B cell (primary cell): ENCODE results near the gene MAPK9. TPM values are rescaled to one million over a fixed set of nuclear protein-coding genes. Genes with fewer than 3 reads are reported as not detected.

Experiments used
- ATAC-seq: fragments of 200-7000 bp; cut with Tn5 transposase; one replicate; pipeline ENCODE4 v1.10.0; 2021; ENCODE audit warnings: low read depth, mild to moderate bottlenecking, moderate number of reproducible peaks, moderate library complexity
- CTCF ChIA-PET: fragments of 350-600 bp; sonication (Branson Sonifier 250); formaldehyde crosslinking; loops from one replicate; lab custom pipeline; 2021; ENCODE audit warnings: antibody characterized with exemption, inconsistent platforms; lab: Charles Lee
- POLR2A ChIA-PET: fragments of 350-600 bp; sonication (Branson Sonifier 250); formaldehyde crosslinking; loops from one replicate; lab custom pipeline; 2021; ENCODE audit warnings: antibody characterized with exemption; lab: Charles Lee
- DNase-seq: peaks from one replicate; pipeline ENCODE4 v3.0.0; 2013
- H2AFZ ChIP-seq: 2 replicates; pipeline ENCODE4 v1.6.1; 2012; ENCODE audit warnings: mild to moderate bottlenecking, low read depth, low read length; ENCODE audit not compliant: insufficient read depth, poor library complexity, severe bottlenecking
- H3K27ac ChIP-seq, 2 donors: 1 replicate in 1 of 2; 2 replicates in 1 of 2; pipeline ENCODE4 v1.5.1; 2012 to 2013; ENCODE audit warnings: low read length in 2 of 2, mild to moderate bottlenecking in 2 of 2, moderate library complexity in 1 of 2
- H3K27me3 ChIP-seq, 4 experiments: fragments of 200-600 bp in 1 of 4; sonication (generic) in 1 of 4; replicated peaks in 1 of 4; 1 replicate in 2 of 4; 2 replicates in 2 of 4; pipeline versions ENCODE4 v1.6.1 to v1.7.0; 2013 to 2016; ENCODE audit warnings: low read length in 3 of 4, mild to moderate bottlenecking in 2 of 4, mixed read lengths in 1 of 4, moderate library complexity in 1 of 4; ENCODE audit not compliant: insufficient read depth in 4 of 4, control insufficient read depth in 3 of 4; ENCODE audit errors: control extremely low read depth in 1 of 4
- H3K36me3 ChIP-seq, 2 experiments: replicated peaks in 1 of 2; 1 replicate in 1 of 2; 2 replicates in 1 of 2; pipeline versions ENCODE4 v1.6.1 to v1.7.1; 2013; ENCODE audit warnings: low read length in 1 of 2; ENCODE audit not compliant: insufficient read depth in 2 of 2, control insufficient read depth in 1 of 2; ENCODE audit errors: control extremely low read depth in 1 of 2, extremely low read depth in 1 of 2
- H3K4me1 ChIP-seq, 2 donors: fragments of 200-600 bp in 1 of 2; sonication (generic) in 1 of 2; 1 replicate in 1 of 2; 2 replicates in 1 of 2; pipeline versions ENCODE4 v1.5.1 to v1.6.1; 2013 to 2017; ENCODE audit warnings: low read length in 2 of 2; ENCODE audit not compliant: control insufficient read depth in 2 of 2, insufficient read depth in 2 of 2
- H3K4me2 ChIP-seq: replicated peaks from 2 replicates; pipeline ENCODE3; 2012; ENCODE audit warnings: mild to moderate bottlenecking, low read depth, low read length; ENCODE audit not compliant: poor library complexity, severe bottlenecking
- H3K4me3 ChIP-seq, 5 experiments: fragments of 200-600 bp in 1 of 5; sonication (generic) in 1 of 5; 1 replicate in 3 of 5; 2 replicates in 2 of 5; pipeline versions ENCODE4 v1.5.1 to v1.7.0; 2011 to 2016; ENCODE audit warnings: low read length in 4 of 5, mild to moderate bottlenecking in 4 of 5, low read depth in 2 of 5, control low read depth in 1 of 5, moderate library complexity in 1 of 5; ENCODE audit not compliant: insufficient read depth in 1 of 5; ENCODE audit errors: control extremely low read depth in 1 of 5, extremely low read depth in 1 of 5
- H3K79me2 ChIP-seq: fragments of 200-600 bp; sonication (generic); one replicate; pipeline ENCODE4 v1.6.0; 2016; ENCODE audit warnings: low read length; ENCODE audit not compliant: control insufficient read depth, insufficient read depth
- H3K9ac ChIP-seq: fragments of 200-600 bp; sonication (generic); 2 replicates; pipeline ENCODE4 v1.6.1; 2017; ENCODE audit warnings: mild to moderate bottlenecking, low read length, moderate library complexity
- H3K9me3 ChIP-seq, 3 donors: one replicate each; pipeline versions ENCODE4 v1.6.1 to v1.7.1; 2013; ENCODE audit warnings: low read length in 2 of 3; ENCODE audit not compliant: control insufficient read depth in 2 of 3, insufficient read depth in 1 of 3; ENCODE audit errors: control extremely low read depth in 1 of 3
- H4K20me1 ChIP-seq: 2 replicates; pipeline ENCODE4 v1.6.0; 2012; ENCODE audit warnings: mild to moderate bottlenecking, low read length; ENCODE audit not compliant: insufficient read depth, control insufficient read depth, poor library complexity, severe bottlenecking
- H3K27ac Mint-ChIP-seq: one replicate; pipeline ENCODE4 v1.8.0; 2021; ENCODE audit warnings: mixed read lengths
- H3K27me3 Mint-ChIP-seq: one replicate; pipeline ENCODE4 v1.8.0; 2021; ENCODE audit warnings: mixed read lengths
- H3K4me1 Mint-ChIP-seq: one replicate; pipeline ENCODE4 v1.8.0; 2021; ENCODE audit warnings: mixed read lengths
- H3K4me3 Mint-ChIP-seq: one replicate; pipeline ENCODE4 v1.8.0; 2021; ENCODE audit warnings: mixed read lengths
- H3K9me3 Mint-ChIP-seq: one replicate; pipeline ENCODE4 v1.8.0; 2022; ENCODE audit warnings: mixed read lengths; ENCODE audit not compliant: insufficient read depth
- CTCF ChIP-seq: fragments of 200-600 bp; IDR thresholded peaks from one replicate; pipeline ENCODE4 v1.8.0; 2022; ENCODE audit warnings: antibody characterized with exemption, mild to moderate bottlenecking
- EZH2 ChIP-seq: IDR thresholded peaks from 2 replicates; pipeline ENCODE4 v1.6.1; 2012; ENCODE audit warnings: borderline replicate concordance, low read depth, mild to moderate bottlenecking, moderate library complexity, low read length; ENCODE audit not compliant: insufficient read depth, poor library complexity, severe bottlenecking
- WGBS: methylation state at CpG from one replicate; pipeline ENCODE4 v1.1.5; 2013; ENCODE audit warnings: missing lambda C conversion rate; ENCODE audit not compliant: insufficient coverage; 5-methylcytosine and 5-hydroxymethylcytosine counted together
- intact Hi-C: fragments of 100-400 bp; cut with micrococcal nuclease; formaldehyde crosslinking; loops from one replicate; pipeline ENCODE4 v1.10.0; 2022
- polyA plus RNA-seq: library from polyadenylated mRNA; depleted of rRNA; stranded (reverse); fragments of >200 nt; gene quantifications from 2 replicates; pipeline ENCODE4 v1.2.3, GENCODE V29; 2012
- total RNA-seq, 2 donors: library from RNA; stranded (reverse); fragments of 120-200 nt in 1 of 2; gene quantifications; 1 replicate in 1 of 2; 2 replicates in 1 of 2; pipeline versions ENCODE4 v1.2.3 to v1.2.4, GENCODE V29; 2013 to 2022

MAPK9 gene
- total and polyA plus RNA-seq, 2 donors (not counting 1 experiment from before 2014, with no cell fraction given), result 19.7 to 40.4 TPM

- ChIA-PET CTCF (interaction anchor here (0.6 to 6.6 kb wide), 18 partner anchors 9 to 563 kb away, joined by 3 to 109 read pairs (median 5); partner anchors contain the start of gene MAPK9), POLR2A (interaction anchor here (0.6 to 0.8 kb wide), 2 partner anchors 22 to 24 kb away, joined by 3 read pairs; partner anchors contain the start of gene MAPK9)
- Histone ChIP-seq H3K27ac (no peak overlapping the region), H3K9me3 (peaks cover 0 to 4% (median 0%) of the 10 kb centered on the region in 3 donors), H3K4me3 (no peak overlapping the region), H3K4me2 (no peak overlapping the region), H3K9ac (no peak overlapping the region), H2AFZ (no peak overlapping the region), H4K20me1 (no peaks in the 10 kb centered on the region), H3K79me2 (no peaks in the 10 kb centered on the region), H3K36me3 (no peaks in the 10 kb centered on the region), H3K27me3 (peaks cover 0 to 2% (median 0%) of the 10 kb centered on the region in 4 experiments), H3K4me1 (no peaks in the 10 kb centered on the region)
- Mint-ChIP-seq H3K27me3 (peaks cover 4% of the 10 kb centered on the region), H3K4me3 (no peak overlapping the region), H3K4me1 (no peaks in the 10 kb centered on the region), H3K27ac (peak overlapping the region; percentile 21), H3K9me3 (no peaks in the 10 kb centered on the region)
- peak; percentile 74 for DNase-seq
- TF ChIP-seq EZH2 (no peak), CTCF (peak; percentile 99)
- WGBS, result 40% methylated on average over 4 of the region's 9 CpGs
- intact Hi-C loops, result loop anchor here (1.0 kb wide), 2 partner anchors 13 to 22 kb away; no protein-coding TSS in a partner anchor
- ATAC-seq, result peak; percentile 92
Observed at GRCh38 chr5:180315762-180316212, 23.9 kb upstream of the MAPK9 start.
